ENCODE results near the gene WFDC5. TPM values are rescaled to one million over a fixed set of nuclear protein-coding genes. Genes with fewer than 3 reads are reported as not detected.

The WFDC5 gene
- total and polyA plus RNA-seq, 10 of the 15 experiments (the other 5 are each of a cell fraction or from before 2014, with no cell fraction given), result 0.20 to 0.26 (median 0.21) TPM; not detected in 7

GRCh38 chr20:45064812-45065211, 50.2 kb downstream of the WFDC5 start:
- Histone ChIP-seq H3K4me1 (ENCODE audit: control insufficient read depth, insufficient read depth, low read length) (no peaks in the 10 kb centered on the region), H3K9ac (ENCODE audit: control insufficient read depth, insufficient read depth, low read length) (no peak overlapping the region), H2AFZ (ENCODE audit: control insufficient read depth, low read depth, low read length) (no peak overlapping the region), H3K4me2 (ENCODE audit: control insufficient read depth, insufficient read depth) (no peak overlapping the region), H3K9me3 (replicated peaks; ENCODE audit: control insufficient read depth, insufficient read depth, low read length) (no peaks in the 10 kb centered on the region), H3K79me2 (ENCODE audit: control insufficient read depth, insufficient read depth, low read length) (peaks cover 14% of the 10 kb centered on the region), H3K36me3 (ENCODE audit: control insufficient read depth in 2 of 2, insufficient read depth in 2 of 2, low read length in 1 of 2) (peaks cover 1 to 18% of the 10 kb centered on the region in 2 experiments; a peak in 3 of 4 replicates), H3K4me3 (no peak overlapping the region), H4K20me1 (ENCODE audit: control insufficient read depth, insufficient read depth) (no peaks in the 10 kb centered on the region; the same call in 1 of the 2 replicates), H3K27ac (ENCODE audit: control insufficient read depth, insufficient read depth) (no peak overlapping the region), H3K27me3 (replicated peaks in 1 of 2; ENCODE audit: control insufficient read depth in 2 of 2, insufficient read depth in 2 of 2, low read length in 1 of 2) (no peaks in the 10 kb centered on the region)
- ChIA-PET RAD21 (ENCODE audit: unreplicated experiment) (interaction anchor here (1.2 kb wide), 2 partner anchors 21 to 31 kb away, joined by 3 to 4 read pairs; no protein-coding TSS in a partner anchor), CTCF (interaction anchor here (1.0 to 5.4 kb wide), 8 partner anchors 11 to 48 kb away, joined by 3 to 30 read pairs (median 7); no protein-coding TSS in a partner anchor), POLR2A (interaction anchor here (1.2 to 1.3 kb wide), 2 partner anchors 14 to 20 kb away, joined by 3 to 6 read pairs; no protein-coding TSS in a partner anchor), SMC1A (ENCODE audit: uncharacterized antibody, unreplicated experiment) (interaction anchor here (1.0 to 2.1 kb wide), 4 partner anchors 7 to 30 kb away, joined by 3 to 6 read pairs (median 4); no protein-coding TSS in a partner anchor)
- ATAC-seq (no peak), DNase-seq (ENCODE audit: low read depth, low spot score) (no peak), FAIRE-seq (no peak)
- in situ Hi-C loops (cut with MboI), result no loop called here
- no TSS peak for BruUV-seq (replicated peaks)
- intact Hi-C loops (cut with micrococcal nuclease; ENCODE audit: unreplicated experiment), result no loop called here
- TF ChIP-seq PRDM15 (CRISPR knock-in tag; IDR thresholded peaks at IDR 0.05) (no peak), MLLT1 (IDR thresholded peaks at IDR 0.05) (no peak), IRF3 (IDR thresholded peaks at IDR 0.05) (no peak), IKZF1 (conservative IDR thresholded peaks at IDR 0.05) (no peak), KLF5 (IDR thresholded peaks at IDR 0.05; ENCODE audit: partially characterized antibody) (no peak), RELB (IDR thresholded peaks at IDR 0.05; ENCODE audit: low read depth) (no peak), TCF12 (IDR thresholded peaks at IDR 0.05; ENCODE audit: low read depth, low read length) (no peak), NFXL1 (IDR thresholded peaks at IDR 0.05; ENCODE audit: borderline replicate concordance) (no peak), TCF3 (IDR thresholded peaks at IDR 0.05; ENCODE audit: borderline replicate concordance, insufficient read depth, low read depth, low read length) (no peak)
